Lower leg skin (tissue), 3 donors: ENCODE measurements around the gene OR10P1.

ENCODE experiments used
- POLR2A ChIP-seq, 2 donors: fragments of 450-650 bp; IDR thresholded peaks; one replicate each; pipeline ENCODE4 v1.6.1; 2016 to 2017; ENCODE audit warnings: antibody characterized with exemption in 2 of 2, mild to moderate bottlenecking in 1 of 2, moderate library complexity in 1 of 2
- TF ChIP-seq, protein P1 (sequence below), 3 donors: fragments of 450-650 bp; IDR thresholded peaks; one replicate each; pipeline ENCODE4 v1.5.1; 2016; ENCODE audit warnings: antibody characterized with exemption in 3 of 3, mild to moderate bottlenecking in 3 of 3, moderate library complexity in 2 of 3

DNA sequence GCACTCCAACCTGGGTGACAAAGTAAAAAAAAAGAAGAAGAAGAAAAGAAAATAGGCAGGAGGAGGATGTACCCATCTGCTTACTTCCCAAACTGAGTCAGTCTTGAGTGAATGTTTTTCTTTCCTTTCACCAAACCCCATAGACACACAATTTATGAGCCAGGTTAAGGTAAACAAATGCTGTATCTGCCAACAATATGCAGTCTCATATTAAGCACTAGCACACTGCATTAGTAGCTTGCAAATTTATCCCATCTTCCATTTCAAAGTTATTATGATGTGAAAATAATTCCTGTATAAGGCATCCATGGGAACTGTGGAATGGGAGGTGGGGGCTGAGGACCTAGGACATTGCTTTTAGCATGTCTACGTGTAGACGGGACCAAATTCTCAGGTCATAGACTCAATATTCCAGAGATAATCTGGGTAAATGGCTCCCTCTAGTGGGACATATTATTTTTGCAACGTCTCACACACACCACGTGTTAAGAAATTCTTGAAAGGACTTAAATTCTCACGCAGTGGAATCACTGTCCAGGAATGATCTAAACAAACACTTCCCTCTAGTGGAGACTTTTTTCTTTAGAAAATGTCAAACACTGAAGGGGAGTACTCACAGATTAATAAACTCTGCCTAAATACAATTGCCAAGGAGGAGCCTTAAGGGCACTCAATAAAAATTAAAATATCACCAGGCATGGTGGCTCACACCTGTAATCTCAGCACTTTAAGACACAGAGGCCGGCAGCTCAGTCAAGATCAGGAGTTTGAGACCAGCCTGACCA is 17.1 kb upstream of the OR10P1 start:
- TF ChIP-seq, protein P1, sequence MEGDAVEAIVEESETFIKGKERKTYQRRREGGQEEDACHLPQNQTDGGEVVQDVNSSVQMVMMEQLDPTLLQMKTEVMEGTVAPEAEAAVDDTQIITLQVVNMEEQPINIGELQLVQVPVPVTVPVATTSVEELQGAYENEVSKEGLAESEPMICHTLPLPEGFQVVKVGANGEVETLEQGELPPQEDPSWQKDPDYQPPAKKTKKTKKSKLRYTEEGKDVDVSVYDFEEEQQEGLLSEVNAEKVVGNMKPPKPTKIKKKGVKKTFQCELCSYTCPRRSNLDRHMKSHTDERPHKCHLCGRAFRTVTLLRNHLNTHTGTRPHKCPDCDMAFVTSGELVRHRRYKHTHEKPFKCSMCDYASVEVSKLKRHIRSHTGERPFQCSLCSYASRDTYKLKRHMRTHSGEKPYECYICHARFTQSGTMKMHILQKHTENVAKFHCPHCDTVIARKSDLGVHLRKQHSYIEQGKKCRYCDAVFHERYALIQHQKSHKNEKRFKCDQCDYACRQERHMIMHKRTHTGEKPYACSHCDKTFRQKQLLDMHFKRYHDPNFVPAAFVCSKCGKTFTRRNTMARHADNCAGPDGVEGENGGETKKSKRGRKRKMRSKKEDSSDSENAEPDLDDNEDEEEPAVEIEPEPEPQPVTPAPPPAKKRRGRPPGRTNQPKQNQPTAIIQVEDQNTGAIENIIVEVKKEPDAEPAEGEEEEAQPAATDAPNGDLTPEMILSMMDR (IDR thresholded peaks at IDR 0.05), result no peak
- no peak for TF ChIP-seq POLR2A (IDR thresholded peaks at IDR 0.05)
